CD4-positive, alpha-beta T cell treated with Interleukin-6 at 100 ng/mL for 8 hours (primary cell): ENCODE results near the gene ZNF563.
"Not testable (repeated sequence)": the region's sequence is repeated elsewhere in the genome, so short reads cannot be mapped to it uniquely, and the experiment has no call there.

Experiments used
- DNase-seq: peaks from one replicate; pipeline ENCODE4 v3.0.0-alpha.2; 2020; ENCODE audit warnings: mixed read lengths, low spot score

The ZNF563 gene

DNA sequence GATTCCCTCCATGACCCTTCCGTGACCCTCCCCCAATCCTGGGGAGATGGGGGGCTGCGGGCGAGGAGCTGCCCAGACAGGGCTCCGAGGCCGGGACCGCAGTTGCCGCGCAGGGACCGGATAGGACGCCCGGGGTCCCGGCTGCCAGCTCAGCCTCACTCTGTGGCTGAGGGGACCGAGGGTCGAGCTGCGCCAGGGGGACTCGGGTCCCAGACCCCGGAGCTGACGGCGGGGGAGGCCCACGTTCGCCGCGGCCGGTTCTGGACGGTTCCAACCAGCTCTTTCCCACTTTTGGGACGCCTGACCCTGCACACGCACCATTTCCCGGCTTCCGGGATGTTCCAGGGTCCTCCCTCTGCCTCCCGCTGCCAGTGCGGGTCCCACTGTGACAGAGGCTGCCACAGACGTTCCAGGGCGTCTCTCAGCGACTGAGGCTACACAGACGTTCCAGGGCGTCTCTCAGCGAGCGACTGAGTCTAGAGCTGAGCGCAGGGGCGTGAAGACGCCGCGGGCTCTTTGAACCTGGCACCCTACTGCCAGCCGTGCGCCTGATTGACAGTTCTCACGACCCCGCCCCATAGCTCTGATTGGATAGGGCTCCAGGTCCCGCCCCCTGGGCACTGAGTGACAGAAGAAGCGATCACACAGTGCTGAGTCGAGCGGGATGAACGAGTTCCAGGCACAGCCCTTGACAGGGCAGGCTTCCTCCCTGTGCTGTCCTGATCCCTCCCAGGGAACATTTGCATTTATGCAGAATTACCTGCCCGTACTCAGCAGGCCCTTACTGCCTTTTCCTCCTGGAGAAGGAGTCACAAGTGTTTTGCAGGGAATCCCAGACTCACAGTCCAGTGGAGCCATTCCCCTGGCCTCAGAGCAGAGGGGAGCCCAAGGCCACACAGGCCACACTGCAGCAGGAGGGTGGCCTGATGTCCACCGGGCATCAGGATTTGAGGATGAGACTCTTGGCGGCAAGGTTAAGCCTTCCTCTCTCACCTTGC is at the start of gene ZNF563:
ZNF563 (minus strand) TSS at position 472 of the 998 bp plus-strand sequence; CDS start at position 321, 151 bp downstream.
- peak; percentile 98 for DNase-seq

- DNase-seq = no peak
Observed at GRCh38 chr19:12380444-12380737, 47.0 kb upstream of the ZNF563 start.

DNA sequence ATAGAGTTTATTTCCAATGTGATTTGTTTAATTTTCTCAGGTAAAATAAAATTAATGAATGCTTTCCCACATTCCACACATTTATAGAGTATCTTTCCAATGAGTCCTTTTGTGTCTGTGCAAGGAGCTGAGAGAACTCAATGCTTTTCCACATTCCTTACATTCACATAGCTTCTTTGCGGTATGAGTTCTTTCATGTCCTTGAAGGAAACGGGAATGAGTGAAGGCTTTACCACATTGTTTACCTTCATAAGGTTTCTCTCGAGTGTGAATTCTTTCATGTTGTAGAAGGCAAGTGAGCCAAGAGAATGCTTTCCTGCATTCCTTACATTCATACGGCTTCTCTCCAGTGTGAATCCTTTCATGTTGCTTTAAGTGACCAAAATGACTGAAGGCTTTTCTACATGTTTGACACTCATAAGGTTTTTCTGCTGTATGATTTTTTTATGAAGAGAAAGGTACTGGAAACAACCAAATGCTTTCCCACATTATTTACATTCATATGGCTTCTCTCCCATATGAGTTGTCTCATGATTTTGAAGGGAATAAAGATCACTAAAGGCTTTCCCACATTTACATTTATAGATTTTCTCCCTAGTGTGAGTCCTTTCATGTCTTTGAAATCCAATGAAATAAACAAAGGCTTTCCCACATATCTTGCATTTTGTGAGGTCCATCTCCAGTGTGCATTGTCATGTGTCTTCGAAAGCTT is 46.5 kb upstream of the ZNF563 start:
- no peak for DNase-seq

- DNase-seq = no peak
Observed at GRCh38 chr19:12374026-12374425, 40.6 kb upstream of the ZNF563 start.

DNA sequence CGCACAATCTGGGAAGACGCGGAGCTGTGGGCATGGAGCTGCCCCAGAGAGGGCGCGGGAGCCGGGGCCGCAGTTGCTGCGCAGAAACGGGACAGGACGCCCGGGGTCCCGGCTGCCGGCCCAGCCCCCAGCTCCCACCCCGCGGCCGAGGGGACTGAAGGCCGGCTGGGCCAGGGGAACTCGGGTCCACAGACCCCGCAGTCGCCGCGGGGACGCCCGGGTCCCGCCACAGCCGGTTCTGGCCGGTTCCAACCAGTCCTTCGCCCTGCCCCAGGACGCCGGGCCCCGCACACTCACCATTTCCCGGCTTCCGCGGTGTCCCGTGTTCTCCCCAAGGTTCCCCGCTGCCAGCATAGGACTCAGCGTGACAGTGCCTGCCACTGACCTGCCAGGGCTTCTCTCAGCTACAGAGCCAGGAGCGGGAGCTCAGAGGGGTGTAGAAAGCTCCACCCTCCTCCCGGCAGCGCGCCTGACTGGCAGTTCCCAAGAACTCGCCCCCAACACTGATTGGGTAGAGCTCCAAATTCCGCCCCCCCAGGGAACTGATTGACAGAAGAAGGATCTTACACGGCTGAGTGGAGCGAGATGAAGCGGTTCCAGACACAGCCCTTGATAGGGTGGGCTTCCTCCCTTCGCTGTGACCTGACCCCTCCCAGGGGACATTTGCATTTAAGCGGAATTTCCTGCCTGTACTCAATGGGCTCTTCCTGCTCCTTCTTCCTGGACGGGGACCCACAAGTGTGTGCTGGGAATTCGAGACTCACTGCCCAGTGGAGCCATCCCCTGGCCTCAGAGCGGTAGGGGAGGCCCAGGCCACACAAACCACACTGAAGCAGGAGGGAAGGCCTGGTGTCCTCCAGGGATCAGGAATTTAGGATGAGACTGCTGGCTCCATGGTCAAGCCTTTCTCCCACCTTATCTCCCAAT is 32.1 kb upstream of the ZNF563 start, which contains the start of gene ZNF442:
ZNF442 (minus strand) TSS at position 448 of the 927 bp plus-strand sequence. CDS start 2,052 bp downstream, outside the sequence.
- DNase-seq = peak; percentile 79

GRCh38 chr19:12364391-12365235 is 31.2 kb upstream of the ZNF563 start:
- no peak for DNase-seq

DNA sequence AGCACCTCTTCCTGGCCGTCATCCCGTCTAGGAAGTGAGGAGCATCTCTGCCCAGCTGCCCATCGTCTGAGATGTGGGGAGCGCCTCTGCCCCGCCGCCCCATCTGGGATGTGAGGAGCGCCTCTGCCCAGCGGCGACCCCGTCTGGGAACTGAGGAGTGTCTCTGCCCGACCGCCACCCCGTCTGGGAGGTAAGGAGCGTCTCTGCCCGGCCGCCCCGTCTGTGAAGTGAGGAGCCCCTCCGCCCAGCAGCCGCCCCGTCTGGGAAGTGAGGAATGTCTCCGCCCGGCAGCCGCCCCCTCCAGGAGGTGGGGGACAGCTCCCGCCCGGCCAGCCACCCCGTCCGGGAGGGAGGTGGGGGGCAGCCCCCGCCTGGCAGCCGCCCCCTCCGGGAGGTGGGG is 28.8 kb upstream of the ZNF563 start:
- DNase-seq = not testable (repeated sequence)

GRCh38 chr19:12353375-12353774 is 19.9 kb upstream of the ZNF563 start:
- DNase-seq = no peak

DNA sequence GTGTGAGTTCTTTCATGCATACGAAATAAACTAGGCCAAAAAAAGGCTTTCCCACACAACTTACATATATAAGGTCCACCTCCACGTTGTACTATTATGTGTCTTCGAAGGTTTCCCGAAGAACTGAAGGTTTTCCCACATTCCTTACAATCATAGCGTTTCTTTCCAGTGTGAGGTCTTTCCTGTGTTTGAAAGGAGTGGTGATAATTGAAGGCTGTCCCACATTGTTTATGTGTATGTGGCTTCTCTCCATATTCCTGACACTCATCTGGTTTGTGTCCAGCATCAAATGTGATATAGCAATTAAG is 17.4 kb upstream of the ZNF563 start:
- no peak for DNase-seq

- DNase-seq = no peak
Observed at GRCh38 chr19:12350185-12350889, 16.9 kb upstream of the ZNF563 start.

GRCh38 chr19:12346896-12347295 is 13.5 kb upstream of the ZNF563 start:
- DNase-seq = peak; percentile 42

- DNase-seq = no peak
Observed at GRCh38 chr19:12345197-12345596, 11.8 kb upstream of the ZNF563 start.

GRCh38 chr19:12331211-12331941 is 2.1 kb downstream of the ZNF563 start:
- peak; percentile 20 for DNase-seq

GRCh38 chr19:12330340-12330739 is 3.1 kb downstream of the ZNF563 start:
- DNase-seq = no peak

- DNase-seq = no peak
Observed at GRCh38 chr19:12325690-12326089, 7.7 kb downstream of the ZNF563 start.

DNA sequence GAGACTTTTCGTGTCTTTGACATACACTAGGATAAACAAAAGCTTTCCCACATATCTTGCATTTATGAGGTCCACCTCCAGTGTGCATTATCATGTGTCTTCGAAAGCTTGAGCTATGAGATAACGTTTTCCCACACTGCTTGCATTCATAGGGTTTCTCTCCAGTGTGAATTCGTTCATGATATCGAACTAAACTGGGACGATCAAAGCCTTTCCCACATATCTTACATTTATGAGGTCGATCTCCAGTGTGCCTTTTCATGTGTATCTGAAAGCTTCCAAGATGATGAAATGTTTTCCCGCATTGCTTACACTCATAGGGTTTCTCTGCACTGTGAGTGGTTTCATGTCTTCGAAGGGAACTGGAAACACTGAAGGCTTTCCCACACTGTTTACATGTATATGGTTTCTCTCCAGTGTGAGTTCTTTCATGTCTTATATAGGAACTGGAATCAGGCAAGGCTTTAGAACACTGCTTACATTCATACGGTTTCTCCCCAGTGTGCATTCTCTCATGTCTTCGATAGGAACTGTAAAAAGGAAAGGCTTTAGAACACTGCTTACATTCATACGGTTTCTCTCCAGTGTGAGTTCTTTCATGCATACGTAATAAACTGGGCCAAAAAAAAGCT is 14.5 kb downstream of the ZNF563 start:
- DNase-seq = no peak

- no peak for DNase-seq
Observed at GRCh38 chr19:12314553-12314952, 18.9 kb downstream of the ZNF563 start.

GRCh38 chr19:12308891-12309290 is 24.5 kb downstream of the ZNF563 start:
- DNase-seq = not testable (repeated sequence)

- no peak for DNase-seq
Observed at GRCh38 chr19:12295191-12295590, 38.2 kb downstream of the ZNF563 start.
